ENCODE measurements around the gene RTP3. TPM values are rescaled to one million over a fixed set of nuclear protein-coding genes. Genes with fewer than 3 reads are reported as not detected.

The RTP3 gene
- total RNA-seq, 1 donor from 2014 or later, result not detected

- intact Hi-C loops (cut with DNase I), result no loop called here
- Histone ChIP-seq H3K9me3 (no peaks in the 10 kb centered on the region), H3K4me1 (peaks cover 10% of the 10 kb centered on the region), H3K4me3 (no peak overlapping the region), H3K27ac (no peak overlapping the region), H3K27me3 (ENCODE audit: low read depth) (peaks cover 3% of the 10 kb centered on the region), H3K36me3 (no peaks in the 10 kb centered on the region)
- DNase-seq (no peak), ATAC-seq (no peak)
- no peak for TF ChIP-seq CTCF (IDR thresholded peaks at IDR 0.05)
Measured at GRCh38 chr3:46540550-46540949, 42.8 kb downstream of the RTP3 start.

- Histone ChIP-seq H3K9me3 (no peaks in the 10 kb centered on the region), H3K27ac (no peak overlapping the region), H3K4me3 (no peak overlapping the region), H3K27me3 (ENCODE audit: low read depth) (no peaks in the 10 kb centered on the region), H3K36me3 (no peaks in the 10 kb centered on the region), H3K4me1 (peaks cover 10% of the 10 kb centered on the region)
- intact Hi-C loops (cut with DNase I), result no loop called here
- DNase-seq (no peak), ATAC-seq (no peak)
- TF ChIP-seq CTCF (IDR thresholded peaks at IDR 0.05), result no peak
Measured at GRCh38 chr3:46541835-46542234, 44.1 kb downstream of the RTP3 start.

GRCh38 chr3:46542344-46542743 lies 44.6 kb downstream of the RTP3 start:
- ATAC-seq, result no peak
- no peaks in the 10 kb centered on the region for H3K9me3 ChIP-seq
- H3K4me1 ChIP-seq, result peaks cover 10% of the 10 kb centered on the region
- intact Hi-C loops (cut with DNase I), result no loop called here
- no peak for TF ChIP-seq CTCF (IDR thresholded peaks at IDR 0.05)
- no peak overlapping the region for H3K27ac ChIP-seq
- DNase-seq, result no peak
- no peaks in the 10 kb centered on the region for H3K36me3 ChIP-seq
- H3K4me3 ChIP-seq, result no peak overlapping the region
- H3K27me3 ChIP-seq (ENCODE audit: low read depth), result no peaks in the 10 kb centered on the region

- ATAC-seq (no peak), DNase-seq (no peak)
- Histone ChIP-seq H3K4me3 (no peak overlapping the region), H3K9me3 (no peaks in the 10 kb centered on the region), H3K27me3 (ENCODE audit: low read depth) (no peaks in the 10 kb centered on the region), H3K27ac (no peak overlapping the region), H3K4me1 (peaks cover 10% of the 10 kb centered on the region), H3K36me3 (no peaks in the 10 kb centered on the region)
- intact Hi-C loops (cut with DNase I), result no loop called here
- no peak for TF ChIP-seq CTCF (IDR thresholded peaks at IDR 0.05)
Measured at GRCh38 chr3:46542801-46543201, 45.0 kb downstream of the RTP3 start.

- DNase-seq (no peak), ATAC-seq (no peak)
- Histone ChIP-seq H3K9me3 (no peaks in the 10 kb centered on the region), H3K36me3 (no peaks in the 10 kb centered on the region), H3K27ac (no peak overlapping the region), H3K4me1 (no peaks in the 10 kb centered on the region), H3K27me3 (ENCODE audit: low read depth) (no peaks in the 10 kb centered on the region), H3K4me3 (no peak overlapping the region)
- intact Hi-C loops (cut with DNase I), result no loop called here
- TF ChIP-seq CTCF (IDR thresholded peaks at IDR 0.05), result no peak
Measured at GRCh38 chr3:46544771-46545503, 47.2 kb downstream of the RTP3 start.

All from lower lobe of right lung (tissue), 2 donors.